Hematopoietic multipotent progenitor cell treated with erythropoietin and hydrocortisone succinate and interleukin-3 and kit ligand, for 8 days (in vitro differentiated cells): ENCODE results near the gene ZNF474.
A peak's percentile ranks its signal among the peaks of the same experiment; 100 is the strongest.
"Not testable (repeated sequence)": the region's sequence is repeated elsewhere in the genome, so short reads cannot be mapped to it uniquely, and the experiment has no call there.

Experiments
- DNase-seq: peaks from one replicate; pipeline ENCODE4 v3.0.0-alpha.2; 2015

The ZNF474 gene

DNA sequence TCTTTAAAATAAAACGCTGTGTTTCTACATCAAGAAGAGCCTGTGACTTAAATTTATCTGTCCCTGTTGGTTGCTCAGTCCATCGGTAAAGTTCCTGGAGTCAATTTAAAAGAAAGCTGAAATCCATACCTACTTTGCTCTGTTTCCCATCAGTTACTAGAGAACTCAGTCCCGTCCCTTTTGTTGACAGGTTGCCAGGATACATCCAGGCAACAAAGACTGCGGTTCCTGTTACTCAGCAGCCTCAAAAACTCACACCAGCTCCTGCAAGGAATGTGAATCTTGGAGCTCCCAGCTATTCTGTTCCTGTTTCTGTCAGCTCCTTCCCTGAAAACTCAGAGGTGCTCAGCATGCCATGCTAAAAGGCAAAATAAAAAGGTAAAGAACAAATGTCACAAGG, at the start of gene ZNF474:
TSS of gene ZNF474 (plus strand) at position 241 of the 400 bp plus-strand sequence. CDS start 22,445 bp downstream, outside the sequence.
- DNase-seq, result peak; percentile 44

DNA sequence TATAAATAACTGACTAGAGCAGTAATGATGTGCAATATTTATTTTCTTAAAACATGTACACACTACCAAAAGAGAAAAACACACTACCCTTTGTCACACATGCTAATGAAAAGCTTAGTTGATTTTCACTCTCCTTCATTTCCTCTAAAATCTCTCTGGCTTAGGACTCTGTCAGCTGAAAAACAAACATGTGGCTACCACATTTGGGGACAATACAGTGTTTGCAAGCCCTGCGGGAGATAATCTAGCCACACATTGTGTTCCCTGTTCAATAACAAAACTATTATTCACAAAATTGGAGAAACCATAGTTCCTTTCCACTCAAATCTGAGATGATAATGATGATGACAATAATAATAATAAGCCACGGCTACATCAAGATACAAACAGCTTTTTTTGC, 47.8 kb upstream of the ZNF474 start:
- DNase-seq, result no peak

GRCh38 chr5:122083535-122083934, 45.8 kb upstream of the ZNF474 start:
- no peak for DNase-seq

DNA sequence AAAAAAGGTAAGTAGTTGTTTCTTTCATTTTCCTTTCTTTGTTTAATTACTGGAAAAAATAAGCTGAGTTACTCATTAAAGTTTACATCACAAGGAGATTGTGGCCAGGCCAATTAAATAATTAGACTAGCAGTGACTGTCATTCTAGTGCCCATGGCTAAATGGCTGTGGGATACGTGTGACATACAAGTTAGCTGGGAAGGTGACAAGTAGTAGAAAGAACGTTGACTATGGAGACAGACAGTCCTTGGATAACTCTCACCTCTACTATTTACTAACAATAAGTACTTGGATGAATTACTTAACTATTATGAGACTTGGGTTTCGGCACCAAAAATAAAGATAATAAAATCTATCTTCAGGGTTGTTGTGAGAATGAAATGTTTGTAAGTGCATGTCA, 44.3 kb upstream of the ZNF474 start:
- DNase-seq, result no peak

GRCh38 chr5:122089096-122090013, 40.0 kb upstream of the ZNF474 start:
- peak; percentile 84 for DNase-seq

- DNase-seq, result peak; percentile 24
Measured at GRCh38 chr5:122091936-122092600, 37.3 kb upstream of the ZNF474 start.

- DNase-seq, result no peak
Measured at GRCh38 chr5:122093415-122094180, 35.7 kb upstream of the ZNF474 start.

GRCh38 chr5:122094251-122094650, 35.1 kb upstream of the ZNF474 start:
- DNase-seq, result not testable (repeated sequence)

DNA sequence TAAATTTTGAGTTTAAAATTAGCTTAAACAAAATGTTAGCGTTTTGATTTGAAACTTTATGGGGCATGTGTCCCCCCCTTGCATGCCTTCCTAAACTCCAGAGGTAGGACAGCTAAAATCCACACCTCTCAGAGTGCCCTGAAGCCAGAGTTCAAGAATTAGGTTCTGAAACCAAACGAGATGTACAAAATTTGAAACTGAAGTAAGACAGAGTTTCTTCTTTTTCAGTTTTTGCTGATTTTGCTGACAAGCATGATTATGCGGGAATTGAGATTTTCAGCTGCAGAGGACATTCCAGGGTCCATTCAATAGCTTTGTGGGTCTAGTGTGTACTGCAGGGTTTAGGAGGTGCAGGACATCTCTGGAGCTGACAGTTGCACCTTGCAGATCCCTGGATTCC, 34.2 kb upstream of the ZNF474 start:
- DNase-seq, result no peak

DNA sequence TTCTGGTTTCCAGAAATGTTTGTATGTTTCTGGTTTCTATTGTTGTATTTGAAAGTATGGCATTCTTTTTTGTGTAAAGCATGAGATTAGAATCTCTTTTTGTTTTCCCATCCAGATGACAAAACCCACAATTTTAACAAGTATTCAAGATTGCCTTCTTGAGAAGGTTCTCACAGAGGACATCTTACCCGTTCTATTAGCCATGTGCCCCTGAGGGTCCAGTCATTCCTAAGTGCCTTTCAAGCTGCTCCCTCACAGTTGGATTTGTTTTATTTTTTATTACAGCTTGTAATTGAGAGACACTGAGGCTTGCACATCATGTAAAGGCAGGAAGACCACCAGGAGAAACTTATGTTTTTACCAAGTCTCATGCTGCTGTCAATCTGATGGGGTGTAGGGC, 32.0 kb upstream of the ZNF474 start:
- DNase-seq, result no peak

- DNase-seq, result no peak
Measured at GRCh38 chr5:122099060-122099790, 30.1 kb upstream of the ZNF474 start.

- DNase-seq, result peak; percentile 81
Measured at GRCh38 chr5:122101636-122102285, 27.6 kb upstream of the ZNF474 start.

DNA sequence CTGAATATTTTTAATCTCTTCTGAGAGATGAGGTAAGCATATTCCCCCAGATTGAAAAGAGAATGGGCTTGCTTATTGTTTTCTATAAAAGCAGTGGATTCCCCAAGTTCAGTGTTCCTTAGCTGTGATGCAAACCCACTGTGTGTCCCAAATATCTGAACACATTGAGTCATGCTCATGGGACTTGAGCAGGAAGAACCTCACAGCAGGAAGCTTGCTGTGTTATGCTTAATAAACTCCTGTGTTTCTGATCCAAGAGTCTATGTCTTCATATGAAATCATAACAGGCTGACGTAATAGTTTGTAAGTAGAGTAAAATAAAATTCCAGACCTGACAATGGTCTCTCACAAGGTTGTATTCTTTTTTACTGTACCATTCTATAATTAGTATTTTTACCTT, 26.5 kb upstream of the ZNF474 start:
- DNase-seq, result no peak

GRCh38 chr5:122105909-122106308, 23.4 kb upstream of the ZNF474 start:
- DNase-seq, result no peak

GRCh38 chr5:122107016-122107415, 22.3 kb upstream of the ZNF474 start:
- DNase-seq, result no peak

DNA sequence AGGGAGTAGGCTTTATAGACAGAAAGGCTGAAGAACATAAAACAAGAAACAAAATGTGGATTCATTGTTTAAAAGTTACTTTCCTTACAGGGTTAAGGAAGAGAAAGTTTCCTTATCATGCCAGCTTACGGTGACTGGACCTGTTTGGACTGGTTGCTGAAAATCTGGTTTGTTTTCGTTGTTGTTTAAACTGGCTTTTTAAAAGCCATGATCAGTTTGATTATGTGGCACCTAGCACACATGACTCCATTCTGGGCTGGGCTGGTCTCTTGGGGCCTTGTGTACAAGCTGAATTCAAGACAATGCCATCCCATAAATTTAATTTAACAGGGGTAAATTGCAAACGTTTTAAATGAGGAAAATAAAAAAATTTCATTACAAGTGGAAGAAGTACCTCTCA, 18.4 kb upstream of the ZNF474 start:
- DNase-seq, result no peak

DNA sequence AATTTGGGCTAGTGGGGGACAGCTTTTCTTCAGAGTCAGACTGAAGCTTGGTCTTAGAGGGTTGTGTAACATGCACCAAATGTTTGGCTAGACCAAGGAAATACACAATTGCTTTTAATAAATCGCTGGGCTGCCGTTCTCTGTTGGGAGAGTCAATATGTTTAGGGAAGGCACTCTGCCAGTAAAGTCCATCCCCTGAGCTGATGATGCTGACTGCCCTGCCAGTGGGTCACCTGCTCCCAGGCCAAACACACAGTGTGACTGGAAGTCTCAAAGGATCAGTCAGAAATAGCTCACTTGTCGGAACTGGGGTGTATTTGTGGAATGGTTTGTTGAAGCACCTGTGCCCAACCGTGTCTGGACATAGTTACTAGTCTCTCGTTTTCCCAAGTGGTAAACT, 17.9 kb upstream of the ZNF474 start:
- DNase-seq, result no peak

- peak; percentile 38 for DNase-seq
Measured at GRCh38 chr5:122112063-122112462, 17.3 kb upstream of the ZNF474 start.

GRCh38 chr5:122112733-122113558, 16.4 kb upstream of the ZNF474 start:
- DNase-seq, result peak; percentile 97

DNA sequence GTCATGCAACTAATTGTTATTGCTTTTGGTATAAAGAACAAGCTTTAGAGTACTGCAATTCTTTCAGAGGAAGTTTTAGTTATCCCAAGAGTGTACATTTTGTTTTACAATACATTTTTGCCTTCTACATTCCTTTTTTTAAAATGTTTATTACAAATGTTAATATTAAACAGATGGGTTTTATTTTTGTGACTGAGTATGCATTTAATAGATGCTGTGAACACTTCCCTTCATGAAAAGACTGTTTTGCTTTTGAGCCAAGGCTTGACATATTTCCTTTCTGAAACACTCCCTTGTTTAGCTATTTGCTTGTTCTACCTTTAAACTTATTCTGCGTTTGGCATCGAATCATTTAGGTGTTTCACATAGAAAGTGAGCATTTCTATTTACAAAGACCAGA, 14.8 kb upstream of the ZNF474 start:
- no peak for DNase-seq

- no peak for DNase-seq
Measured at GRCh38 chr5:122118356-122118948, 10.9 kb upstream of the ZNF474 start.
